Suprapubic skin (tissue), 4 donors: Measurements from ENCODE around the gene MST1R. TPM values are rescaled to one million over a fixed set of nuclear protein-coding genes. Genes with fewer than 3 reads are reported as not detected.

Source experiments
- DNase-seq, 2 donors: peaks; one replicate each; pipeline ENCODE4 v3.0.0-alpha.2; 2019; ENCODE audit warnings: low spot score in 2 of 2
- H3K27ac ChIP-seq: fragments of 200-600 bp; sonication (generic); one replicate; pipeline ENCODE4 v1.5.1; 2019
- H3K27me3 ChIP-seq: fragments of 200-600 bp; sonication (generic); one replicate; pipeline ENCODE4 v1.5.1; 2019
- H3K36me3 ChIP-seq: fragments of 200-600 bp; sonication (generic); one replicate; pipeline ENCODE4 v1.5.1; 2019
- H3K4me1 ChIP-seq: fragments of 200-600 bp; sonication (generic); one replicate; pipeline ENCODE4 v1.5.1; 2019
- H3K4me3 ChIP-seq: fragments of 200-600 bp; sonication (generic); one replicate; pipeline ENCODE4 v1.5.1; 2019; ENCODE audit warnings: mild to moderate bottlenecking
- H3K9me3 ChIP-seq: fragments of 200-600 bp; sonication (generic); one replicate; pipeline ENCODE4 v1.5.1; 2019
- EP300 ChIP-seq: sonication (generic); formaldehyde crosslinking; IDR thresholded peaks from one replicate; pipeline ENCODE4 v1.6.1; 2017; ENCODE audit warnings: antibody characterized with exemption
- POLR2A ChIP-seq, 2 donors: fragments of 450-650 bp; IDR thresholded peaks; one replicate each; pipeline ENCODE4 v1.6.1; 2017; ENCODE audit warnings: antibody characterized with exemption in 2 of 2, mild to moderate bottlenecking in 2 of 2, moderate library complexity in 2 of 2
- POLR2AphosphoS5 ChIP-seq, 3 donors: sonication (generic); formaldehyde crosslinking; IDR thresholded peaks; one replicate each; pipeline ENCODE4 v1.6.1; 2017; ENCODE audit warnings: antibody characterized with exemption in 3 of 3
- WGBS: methylation state at CpG from one replicate; pipeline ENCODE4 v1.1.5; 2018; 5-methylcytosine and 5-hydroxymethylcytosine counted together
- total RNA-seq, 4 donors: library from RNA; depleted of rRNA; stranded (reverse); fragments of >200 nt; gene quantifications; one replicate each; pipeline ENCODE4 v1.1.0, GENCODE V29; 2016
- TF ChIP-seq, protein P1 (sequence below), 2 donors: fragments of 200-600 bp in 1 of 2; fragments of 450-650 bp in 1 of 2; sonication (generic) in 1 of 2; IDR thresholded peaks; one replicate each; pipeline ENCODE4 v1.5.1; 2016 to 2019; ENCODE audit warnings: antibody characterized with exemption in 2 of 2, mild to moderate bottlenecking in 1 of 2, moderate library complexity in 1 of 2

MST1R gene
- total RNA-seq, 4 donors from 2014 or later, result 37.7 to 129 (median 53.8) TPM

DNA sequence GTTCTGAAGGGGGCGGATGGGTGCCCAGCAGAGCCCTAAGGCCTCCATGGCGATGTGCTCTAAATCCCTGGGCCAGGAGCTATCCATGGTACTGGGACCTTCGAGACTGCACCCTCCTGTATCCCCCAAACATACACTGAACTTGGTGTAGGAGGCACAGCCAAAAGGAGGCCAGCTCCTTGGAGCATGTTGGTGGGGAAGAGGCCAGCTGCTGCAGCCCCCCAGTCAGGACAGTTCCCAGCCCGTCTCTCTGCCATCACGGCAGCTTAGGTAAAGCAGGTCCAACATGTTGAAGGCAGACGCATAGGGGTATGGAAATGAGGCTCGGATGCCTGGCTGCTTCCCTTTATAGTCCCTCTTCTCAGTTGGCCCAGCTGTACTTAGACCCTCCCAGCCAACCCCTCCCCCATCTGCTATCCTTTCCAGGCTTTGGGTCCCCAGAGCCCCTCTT is 35.8 kb downstream of the MST1R start:
- no peak for DNase-seq
- no peak overlapping the region for H3K4me3 ChIP-seq
- WGBS, result 17% methylated on average over 6 of the region's 7 CpGs
- H3K36me3 ChIP-seq, result no peaks in the 10 kb centered on the region
- no peak overlapping the region for H3K27ac ChIP-seq
- TF ChIP-seq EP300, result no peak
- no peak for TF ChIP-seq POLR2A (IDR thresholded peaks at IDR 0.05)
- TF ChIP-seq, protein P1, sequence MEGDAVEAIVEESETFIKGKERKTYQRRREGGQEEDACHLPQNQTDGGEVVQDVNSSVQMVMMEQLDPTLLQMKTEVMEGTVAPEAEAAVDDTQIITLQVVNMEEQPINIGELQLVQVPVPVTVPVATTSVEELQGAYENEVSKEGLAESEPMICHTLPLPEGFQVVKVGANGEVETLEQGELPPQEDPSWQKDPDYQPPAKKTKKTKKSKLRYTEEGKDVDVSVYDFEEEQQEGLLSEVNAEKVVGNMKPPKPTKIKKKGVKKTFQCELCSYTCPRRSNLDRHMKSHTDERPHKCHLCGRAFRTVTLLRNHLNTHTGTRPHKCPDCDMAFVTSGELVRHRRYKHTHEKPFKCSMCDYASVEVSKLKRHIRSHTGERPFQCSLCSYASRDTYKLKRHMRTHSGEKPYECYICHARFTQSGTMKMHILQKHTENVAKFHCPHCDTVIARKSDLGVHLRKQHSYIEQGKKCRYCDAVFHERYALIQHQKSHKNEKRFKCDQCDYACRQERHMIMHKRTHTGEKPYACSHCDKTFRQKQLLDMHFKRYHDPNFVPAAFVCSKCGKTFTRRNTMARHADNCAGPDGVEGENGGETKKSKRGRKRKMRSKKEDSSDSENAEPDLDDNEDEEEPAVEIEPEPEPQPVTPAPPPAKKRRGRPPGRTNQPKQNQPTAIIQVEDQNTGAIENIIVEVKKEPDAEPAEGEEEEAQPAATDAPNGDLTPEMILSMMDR (IDR thresholded peaks at IDR 0.05), result no peak
- TF ChIP-seq POLR2AphosphoS5 (IDR thresholded peaks at IDR 0.05), result no peak
- H3K27me3 ChIP-seq, result peaks cover 48% of the 10 kb centered on the region
- H3K4me1 ChIP-seq, result peaks cover 19% of the 10 kb centered on the region
- no peaks in the 10 kb centered on the region for H3K9me3 ChIP-seq

DNA sequence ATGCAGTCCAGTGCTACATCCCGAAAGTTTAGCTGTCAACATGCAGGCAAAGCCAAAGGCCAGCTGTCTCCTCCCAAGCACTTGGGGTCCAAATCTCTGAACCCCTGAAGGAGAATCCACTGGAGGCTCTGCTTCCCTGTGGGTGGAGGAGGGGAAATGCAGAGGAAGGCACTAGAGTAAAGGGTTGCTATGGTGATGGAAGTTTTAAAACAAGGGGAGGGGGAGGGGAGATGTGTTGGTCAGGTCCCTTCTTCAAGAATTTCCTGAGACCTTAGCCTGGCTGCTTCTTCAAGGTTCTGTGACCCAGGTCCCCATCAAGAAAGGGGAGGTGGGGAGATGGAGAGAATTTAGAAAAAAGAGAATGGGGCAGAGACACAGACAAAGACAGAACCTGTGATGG is 36.3 kb downstream of the MST1R start:
- Histone ChIP-seq H3K4me1 (peaks cover 19% of the 10 kb centered on the region), H3K27ac (no peak overlapping the region), H3K36me3 (no peaks in the 10 kb centered on the region), H3K9me3 (no peaks in the 10 kb centered on the region), H3K27me3 (peaks cover 48% of the 10 kb centered on the region), H3K4me3 (no peak overlapping the region)
- no peak for DNase-seq
- WGBS, result 88% methylated on average over 1 of the region's 1 CpG
- TF ChIP-seq, protein P1 (IDR thresholded peaks at IDR 0.05), result no peak
- no peak for TF ChIP-seq POLR2AphosphoS5 (IDR thresholded peaks at IDR 0.05)
- TF ChIP-seq EP300, result no peak

DNA sequence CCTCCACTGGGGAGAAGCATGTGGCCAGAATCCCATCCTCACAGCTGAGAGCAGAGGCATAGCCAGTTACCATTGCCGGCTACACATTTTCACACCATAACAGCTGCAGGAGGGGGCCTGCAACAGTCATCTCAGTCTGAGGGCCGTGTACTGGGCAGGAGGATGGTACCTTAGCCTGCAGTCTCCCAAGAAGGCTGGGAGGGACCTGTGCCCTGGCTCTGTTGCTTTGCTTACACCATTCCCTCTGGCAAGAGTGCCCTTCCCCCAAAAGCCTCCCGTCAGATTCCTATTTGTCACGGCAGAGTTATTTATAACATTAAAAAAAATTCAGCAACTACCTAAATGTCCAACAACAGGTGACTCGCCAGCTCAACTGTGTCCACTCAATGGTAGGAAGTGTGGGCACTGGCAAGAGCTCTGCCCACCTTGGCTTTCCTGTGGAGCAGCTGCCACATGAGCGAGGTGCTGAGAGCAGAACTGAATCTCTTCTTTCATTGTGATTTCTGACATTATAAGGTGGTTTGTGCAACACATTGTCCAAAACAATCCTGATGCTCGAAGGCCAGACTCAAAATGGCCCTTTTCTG is 38.4 kb downstream of the MST1R start:
- TF ChIP-seq EP300 (no peak), POLR2AphosphoS5 (IDR thresholded peaks at IDR 0.05) (no peak), POLR2A (IDR thresholded peaks at IDR 0.05) (no peak)
- TF ChIP-seq, protein P1 (IDR thresholded peaks at IDR 0.05), result no peak

DNA sequence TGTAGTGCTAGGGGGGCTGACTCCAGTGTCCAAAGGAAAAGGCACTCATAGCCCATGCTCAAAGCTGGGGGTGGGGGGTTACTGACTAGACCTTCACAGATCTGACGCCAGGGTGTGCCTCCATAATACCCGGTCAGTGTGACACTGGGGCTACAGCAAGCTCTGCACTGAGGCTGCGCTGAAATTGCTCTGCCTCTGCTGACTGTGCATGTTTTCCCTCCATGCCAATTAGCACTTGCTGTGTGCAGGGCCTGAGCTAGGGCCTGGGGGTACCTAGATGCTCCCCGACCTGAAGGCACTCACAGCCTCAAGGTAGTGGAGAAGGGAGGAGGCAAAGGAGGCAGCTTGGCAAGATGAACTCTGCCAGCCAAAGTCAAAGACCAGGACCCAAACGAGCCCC is 39.2 kb downstream of the MST1R start:
- no peak for TF ChIP-seq POLR2A (IDR thresholded peaks at IDR 0.05)
- no peak for TF ChIP-seq EP300
- TF ChIP-seq, protein P1 (IDR thresholded peaks at IDR 0.05), result no peak
- no peak for TF ChIP-seq POLR2AphosphoS5 (IDR thresholded peaks at IDR 0.05)

More for the DNA sequence above, 38.4 kb downstream of the MST1R start:
- WGBS, result 53% methylated on average over 7 of the region's 7 CpGs
- H3K27ac ChIP-seq, result no peak overlapping the region
- peaks cover 47% of the 10 kb centered on the region for H3K27me3 ChIP-seq
- H3K4me3 ChIP-seq, result no peak overlapping the region
- H3K9me3 ChIP-seq, result no peaks in the 10 kb centered on the region
- DNase-seq, result no peak
- H3K36me3 ChIP-seq, result no peaks in the 10 kb centered on the region
- H3K4me1 ChIP-seq, result peaks cover 14% of the 10 kb centered on the region

DNA sequence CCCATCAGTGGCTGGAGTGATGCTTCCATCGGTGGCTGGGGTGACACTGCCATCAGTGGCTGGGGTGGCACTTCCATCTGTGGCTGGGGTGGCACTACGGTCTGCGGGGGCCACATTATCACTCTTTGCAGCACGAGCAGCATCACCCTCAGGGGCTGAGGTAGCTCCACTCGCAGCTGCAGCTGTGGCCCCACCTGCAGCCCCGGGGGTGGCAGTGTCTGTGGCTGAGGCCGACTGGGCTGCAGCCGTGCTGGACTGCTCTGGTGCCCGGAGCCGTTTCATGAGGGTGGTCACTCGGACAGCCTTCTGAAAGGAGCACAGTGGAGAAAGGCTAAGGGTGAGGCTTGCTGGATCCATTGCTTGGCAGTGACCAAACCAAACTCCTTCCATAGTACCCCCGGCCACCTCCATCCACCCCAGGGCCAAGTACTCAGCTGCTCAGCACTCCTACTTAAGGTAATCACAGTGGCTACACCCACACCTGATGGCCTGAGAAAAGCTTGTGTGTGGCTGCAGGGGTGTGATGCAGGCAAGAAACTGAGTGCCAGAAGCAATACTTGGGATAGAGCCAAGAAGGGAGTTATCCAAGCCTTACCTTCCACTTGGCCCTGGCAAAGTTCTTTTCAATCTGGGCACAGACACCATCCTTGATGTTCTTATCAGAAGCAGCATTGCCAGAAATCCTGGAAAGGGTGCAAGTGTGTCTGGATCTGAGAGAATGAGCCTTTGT is 43.9 kb downstream of the MST1R start:
- Histone ChIP-seq H3K4me1 (peaks cover 14% of the 10 kb centered on the region), H3K9me3 (no peaks in the 10 kb centered on the region), H3K27me3 (peaks cover 7% of the 10 kb centered on the region), H3K4me3 (no peak overlapping the region), H3K27ac (no peak overlapping the region), H3K36me3 (no peaks in the 10 kb centered on the region)
- TF ChIP-seq, protein P1 (IDR thresholded peaks at IDR 0.05), result no peak
- no peak for TF ChIP-seq POLR2A (IDR thresholded peaks at IDR 0.05)
- no peak for TF ChIP-seq POLR2AphosphoS5 (IDR thresholded peaks at IDR 0.05)
- no peak for TF ChIP-seq EP300
- 83% methylated on average over 5 of the region's 12 CpGs for WGBS
- DNase-seq, result no peak

More for the DNA sequence above, 39.2 kb downstream of the MST1R start:
- no peaks in the 10 kb centered on the region for H3K9me3 ChIP-seq
- 63% methylated on average over 4 of the region's 5 CpGs for WGBS
- H3K27ac ChIP-seq, result no peak overlapping the region
- no peak for DNase-seq
- peaks cover 39% of the 10 kb centered on the region for H3K27me3 ChIP-seq
- H3K36me3 ChIP-seq, result no peaks in the 10 kb centered on the region
- H3K4me1 ChIP-seq, result peaks cover 8% of the 10 kb centered on the region
- no peak overlapping the region for H3K4me3 ChIP-seq
